ENCODE results near the gene IDH3G.

- no peak for TF ChIP-seq ZBTB20 (tag by site-specific recombination; IDR thresholded peaks at IDR 0.05)
- TF ChIP-seq, protein P1, sequence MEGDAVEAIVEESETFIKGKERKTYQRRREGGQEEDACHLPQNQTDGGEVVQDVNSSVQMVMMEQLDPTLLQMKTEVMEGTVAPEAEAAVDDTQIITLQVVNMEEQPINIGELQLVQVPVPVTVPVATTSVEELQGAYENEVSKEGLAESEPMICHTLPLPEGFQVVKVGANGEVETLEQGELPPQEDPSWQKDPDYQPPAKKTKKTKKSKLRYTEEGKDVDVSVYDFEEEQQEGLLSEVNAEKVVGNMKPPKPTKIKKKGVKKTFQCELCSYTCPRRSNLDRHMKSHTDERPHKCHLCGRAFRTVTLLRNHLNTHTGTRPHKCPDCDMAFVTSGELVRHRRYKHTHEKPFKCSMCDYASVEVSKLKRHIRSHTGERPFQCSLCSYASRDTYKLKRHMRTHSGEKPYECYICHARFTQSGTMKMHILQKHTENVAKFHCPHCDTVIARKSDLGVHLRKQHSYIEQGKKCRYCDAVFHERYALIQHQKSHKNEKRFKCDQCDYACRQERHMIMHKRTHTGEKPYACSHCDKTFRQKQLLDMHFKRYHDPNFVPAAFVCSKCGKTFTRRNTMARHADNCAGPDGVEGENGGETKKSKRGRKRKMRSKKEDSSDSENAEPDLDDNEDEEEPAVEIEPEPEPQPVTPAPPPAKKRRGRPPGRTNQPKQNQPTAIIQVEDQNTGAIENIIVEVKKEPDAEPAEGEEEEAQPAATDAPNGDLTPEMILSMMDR (tag by site-specific recombination; IDR thresholded peaks at IDR 0.05) = no peak
- TF ChIP-seq ZNF549 (tag by site-specific recombination; IDR thresholded peaks at IDR 0.05) = no peak
- no peak for TF ChIP-seq PRDM1 (tag by site-specific recombination; IDR thresholded peaks at IDR 0.05)
- no peak for TF ChIP-seq ZNF174 (tag by site-specific recombination; IDR thresholded peaks at IDR 0.05)
- no peak for TF ChIP-seq ZNF133 (tag by site-specific recombination; IDR thresholded peaks at IDR 0.05)
- no peak for TF ChIP-seq GLIS1 (tag by site-specific recombination; IDR thresholded peaks at IDR 0.05)
- no peak for TF ChIP-seq ZNF785 (tag by site-specific recombination; IDR thresholded peaks at IDR 0.05)
- TF ChIP-seq ZNF530 (tag by site-specific recombination; IDR thresholded peaks at IDR 0.05; ENCODE audit: low read depth) = no peak
- TF ChIP-seq ZNF121 (tag by site-specific recombination; IDR thresholded peaks at IDR 0.05) = no peak
- TF ChIP-seq ZNF140 (tag by site-specific recombination; IDR thresholded peaks at IDR 0.05) = no peak
- no peak for TF ChIP-seq ZNF280D (tag by site-specific recombination; IDR thresholded peaks at IDR 0.05)
- TF ChIP-seq ZNF19 (tag by site-specific recombination; IDR thresholded peaks at IDR 0.05; ENCODE audit: low read depth) = no peak
Observed at GRCh38 chrX:153793291-153793690, 884 bp downstream of the IDH3G start.

Measured in HEK293 (cell line).